SU-DHL-6 (cell line): ENCODE data around the gene ACAA2.

ENCODE experiments used
- H2AFZ ChIP-seq: fragments of 200-600 bp; sonication (generic); 2 replicates; pipeline ENCODE4 v1.6.1; 2014; ENCODE audit warnings: low read depth, mild to moderate bottlenecking, moderate library complexity, mixed read lengths, antibody characterized with exemption, low read length; ENCODE audit not compliant: severe bottlenecking
- H3F3A ChIP-seq: fragments of 200-600 bp; shearing (Covaris generic); 2 replicates; pipeline ENCODE4 v1.6.0; 2016; ENCODE audit warnings: antibody characterized with exemption, mild to moderate bottlenecking; ENCODE audit not compliant: insufficient read depth
- H3K27ac ChIP-seq: fragments of 200-600 bp; sonication (generic); 2 replicates; pipeline ENCODE4 v1.5.1; 2016; ENCODE audit warnings: low read depth, mild to moderate bottlenecking, low read length, moderate library complexity, mixed read lengths
- H3K27me3 ChIP-seq: fragments of 200-600 bp; sonication (generic), shearing (Covaris generic); 2 replicates; pipeline ENCODE4 v1.6.0; 2014; ENCODE audit warnings: mild to moderate bottlenecking, low read length
- H3K36me3 ChIP-seq: fragments of 200-600 bp; sonication (generic); 2 replicates; pipeline ENCODE4 v1.6.1; 2014; ENCODE audit warnings: mild to moderate bottlenecking, low read length, mixed read lengths
- H3K4me2 ChIP-seq: fragments of 300-600, 200-600 bp; shearing (Covaris generic), sonication (generic); 2 replicates; pipeline ENCODE4 v1.6.0; 2014; ENCODE audit warnings: low read length, low read depth, mild to moderate bottlenecking; ENCODE audit not compliant: poor library complexity, severe bottlenecking
- H3K4me3 ChIP-seq: fragments of 200-600 bp; sonication (generic); 2 replicates; pipeline ENCODE4 v1.5.1; 2014; ENCODE audit warnings: antibody characterized with exemption, low read length, mild to moderate bottlenecking, mixed read lengths; ENCODE audit not compliant: insufficient read depth, poor library complexity, severe bottlenecking
- H3K79me2 ChIP-seq: fragments of 200-600 bp; sonication (generic); 2 replicates; pipeline ENCODE4 v1.6.1; 2014; ENCODE audit warnings: mild to moderate bottlenecking, low read length, moderate library complexity; ENCODE audit not compliant: insufficient read depth
- H3K9ac ChIP-seq: fragments of 200-600 bp; sonication (generic); 2 replicates; pipeline ENCODE4 v1.7.0; 2014; ENCODE audit warnings: mild to moderate bottlenecking, low read length
- H3K9me2 ChIP-seq: fragments of 200-600 bp; sonication (generic); replicated peaks from 2 replicates; pipeline ENCODE4 v1.6.1; 2014; ENCODE audit warnings: low read length; ENCODE audit not compliant: insufficient read depth
- H3K9me3 ChIP-seq: fragments of 200-600 bp; sonication (generic); 2 replicates; pipeline ENCODE4 v1.6.1; 2014; ENCODE audit warnings: low read length, mixed read lengths; ENCODE audit not compliant: insufficient read depth
- H4K20me1 ChIP-seq: fragments of 200-600 bp; sonication (generic); 2 replicates; pipeline ENCODE4 v1.6.1; 2014; ENCODE audit warnings: low read depth, mild to moderate bottlenecking, antibody characterized with exemption, low read length, moderate library complexity, mixed read lengths
- EZH2phosphoT487 ChIP-seq: fragments of 200-600 bp; sonication (generic), shearing (Covaris generic); conservative IDR thresholded peaks from 2 replicates; pipeline ENCODE4 v1.6.1; 2018; ENCODE audit warnings: mild to moderate bottlenecking, antibody characterized with exemption, low read length, moderate library complexity, mixed read lengths
- TF ChIP-seq, protein P1 (sequence below): fragments of 200-600 bp; sonication (generic); IDR thresholded peaks from one replicate; pipeline ENCODE4 v1.5.1; 2017; ENCODE audit warnings: antibody characterized with exemption, mild to moderate bottlenecking, low read length, moderate library complexity; ENCODE audit not compliant: insufficient read depth, poor library complexity, severe bottlenecking

Gene ACAA2

DNA sequence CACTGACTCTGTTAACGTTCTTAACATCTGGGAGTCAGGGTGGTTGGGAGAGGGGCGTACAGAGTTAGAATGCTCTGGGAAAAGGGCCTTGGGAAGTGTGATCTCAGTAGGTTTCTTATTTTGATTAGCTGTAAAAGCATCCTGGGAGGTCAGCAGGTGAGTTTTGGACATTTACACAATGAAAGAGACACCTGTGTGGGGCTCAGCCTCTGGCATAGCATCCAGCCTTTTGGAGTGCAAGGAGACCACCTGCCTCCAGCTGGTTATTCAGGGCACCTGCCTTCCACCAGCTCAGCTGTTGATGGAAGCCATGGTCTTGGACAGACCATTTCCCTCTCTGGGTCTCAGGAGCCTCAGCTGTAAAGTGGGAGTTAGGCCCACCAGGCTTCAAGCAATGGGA, 49.7 kb downstream of the ACAA2 start:
- no peak overlapping the region for H3K9ac ChIP-seq

DNA sequence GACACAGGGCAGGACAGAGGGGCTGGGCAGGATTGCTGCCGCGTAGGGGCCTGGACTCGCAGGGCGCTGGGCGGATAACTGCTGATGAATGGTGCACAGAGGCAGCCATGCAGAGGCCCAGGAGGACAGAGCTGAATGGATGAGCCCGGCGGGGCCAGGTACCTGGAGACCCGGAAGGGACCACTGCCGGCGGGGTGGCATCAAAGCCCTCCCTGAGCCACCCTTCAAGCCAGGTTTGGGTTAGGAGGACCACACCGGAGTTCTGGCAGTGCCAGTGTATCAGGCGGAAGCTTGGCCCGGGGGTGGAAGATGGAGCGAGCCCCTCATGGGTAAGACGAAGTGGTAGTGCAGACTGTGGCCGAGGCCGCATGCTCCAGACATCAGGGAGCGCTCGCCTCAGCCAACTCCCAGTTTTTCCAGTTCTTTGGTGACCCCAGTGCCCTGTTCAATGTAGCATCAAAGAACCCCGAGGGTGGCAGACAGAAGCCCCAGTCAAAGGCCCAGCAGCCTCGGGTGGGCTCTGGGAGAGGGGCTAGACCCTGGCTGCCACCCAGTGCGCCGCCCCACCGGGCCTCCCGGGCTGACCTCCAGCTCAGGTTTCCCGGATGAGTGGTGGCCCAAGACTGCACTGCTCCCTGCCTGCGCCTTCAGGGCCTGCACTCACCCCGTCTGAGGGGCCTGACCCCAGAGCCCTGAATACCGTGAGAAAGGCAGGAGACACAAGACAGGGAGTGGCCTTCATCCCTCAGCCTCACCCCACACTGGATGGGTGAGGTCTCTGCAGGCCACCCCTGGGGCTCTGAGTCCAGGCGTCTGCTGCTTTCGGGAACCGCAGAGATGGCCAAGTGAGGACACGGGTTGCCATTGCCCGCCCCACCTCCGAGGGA, 50.9 kb downstream of the ACAA2 start:
- H3K9me2 ChIP-seq, result no peaks in the 10 kb centered on the region
- H3K9me3 ChIP-seq, result no peaks in the 10 kb centered on the region
- no peak overlapping the region for H3K27ac ChIP-seq
- H3K36me3 ChIP-seq, result no peaks in the 10 kb centered on the region
- no peak overlapping the region for H3K4me3 ChIP-seq
- no peak for TF ChIP-seq EZH2phosphoT487
- TF ChIP-seq, protein P1, sequence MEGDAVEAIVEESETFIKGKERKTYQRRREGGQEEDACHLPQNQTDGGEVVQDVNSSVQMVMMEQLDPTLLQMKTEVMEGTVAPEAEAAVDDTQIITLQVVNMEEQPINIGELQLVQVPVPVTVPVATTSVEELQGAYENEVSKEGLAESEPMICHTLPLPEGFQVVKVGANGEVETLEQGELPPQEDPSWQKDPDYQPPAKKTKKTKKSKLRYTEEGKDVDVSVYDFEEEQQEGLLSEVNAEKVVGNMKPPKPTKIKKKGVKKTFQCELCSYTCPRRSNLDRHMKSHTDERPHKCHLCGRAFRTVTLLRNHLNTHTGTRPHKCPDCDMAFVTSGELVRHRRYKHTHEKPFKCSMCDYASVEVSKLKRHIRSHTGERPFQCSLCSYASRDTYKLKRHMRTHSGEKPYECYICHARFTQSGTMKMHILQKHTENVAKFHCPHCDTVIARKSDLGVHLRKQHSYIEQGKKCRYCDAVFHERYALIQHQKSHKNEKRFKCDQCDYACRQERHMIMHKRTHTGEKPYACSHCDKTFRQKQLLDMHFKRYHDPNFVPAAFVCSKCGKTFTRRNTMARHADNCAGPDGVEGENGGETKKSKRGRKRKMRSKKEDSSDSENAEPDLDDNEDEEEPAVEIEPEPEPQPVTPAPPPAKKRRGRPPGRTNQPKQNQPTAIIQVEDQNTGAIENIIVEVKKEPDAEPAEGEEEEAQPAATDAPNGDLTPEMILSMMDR, result no peak
- no peaks in the 10 kb centered on the region for H3K27me3 ChIP-seq
- no peak overlapping the region for H3K4me2 ChIP-seq
- no peak overlapping the region for H2AFZ ChIP-seq
- H4K20me1 ChIP-seq, result no peaks in the 10 kb centered on the region
- H3K9ac ChIP-seq, result no peak overlapping the region
- no peaks in the 10 kb centered on the region for H3F3A ChIP-seq
- no peaks in the 10 kb centered on the region for H3K79me2 ChIP-seq

More for the DNA sequence above, 49.7 kb downstream of the ACAA2 start:
- no peak overlapping the region for H2AFZ ChIP-seq
- no peaks in the 10 kb centered on the region for H3K36me3 ChIP-seq
- no peaks in the 10 kb centered on the region for H4K20me1 ChIP-seq
- no peak overlapping the region for H3K4me3 ChIP-seq
- no peak overlapping the region for H3K4me2 ChIP-seq
- H3K9me3 ChIP-seq, result no peaks in the 10 kb centered on the region
- H3K27me3 ChIP-seq, result no peaks in the 10 kb centered on the region
- H3F3A ChIP-seq, result no peaks in the 10 kb centered on the region
- H3K79me2 ChIP-seq, result no peaks in the 10 kb centered on the region
- no peak overlapping the region for H3K27ac ChIP-seq
- no peaks in the 10 kb centered on the region for H3K9me2 ChIP-seq
- TF ChIP-seq, protein P1, result no peak
- TF ChIP-seq EZH2phosphoT487, result no peak

DNA sequence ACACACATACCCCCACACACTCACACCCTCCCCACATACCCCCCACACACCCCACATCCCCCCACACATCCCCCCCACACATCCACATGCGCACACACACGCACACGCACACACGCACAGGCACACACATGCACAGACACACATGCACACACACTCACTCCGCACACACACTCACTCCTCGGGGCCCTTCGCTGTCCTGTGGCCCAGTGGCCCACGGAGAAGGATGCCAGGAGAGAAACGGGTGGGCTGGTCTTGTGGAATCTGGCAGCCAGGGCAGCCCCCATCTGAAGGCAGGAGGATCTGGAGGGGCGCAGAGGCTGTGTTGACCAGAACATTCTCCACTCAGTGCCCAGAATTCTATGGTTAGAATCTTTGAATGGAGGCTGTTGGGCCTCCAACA, 51.6 kb downstream of the ACAA2 start:
- no peaks in the 10 kb centered on the region for H3K9me2 ChIP-seq
- no peaks in the 10 kb centered on the region for H3K36me3 ChIP-seq
- H3F3A ChIP-seq, result no peaks in the 10 kb centered on the region
- no peak overlapping the region for H3K4me2 ChIP-seq
- H3K9me3 ChIP-seq, result no peaks in the 10 kb centered on the region
- no peaks in the 10 kb centered on the region for H3K79me2 ChIP-seq
- no peak overlapping the region for H2AFZ ChIP-seq
- no peaks in the 10 kb centered on the region for H3K27me3 ChIP-seq
- H3K9ac ChIP-seq, result no peak overlapping the region
- no peaks in the 10 kb centered on the region for H4K20me1 ChIP-seq
- TF ChIP-seq EZH2phosphoT487, result no peak
- TF ChIP-seq, protein P1, result no peak
- H3K4me3 ChIP-seq, result no peak overlapping the region
- H3K27ac ChIP-seq, result no peak overlapping the region
